Caco-2 (cell line): ENCODE results near the gene PTH1R. TPM values are rescaled to one million over a fixed set of nuclear protein-coding genes. Genes with fewer than 3 reads are reported as not detected.

Experiments
- Bru-seq: library from RNA; stranded (reverse); fragments of 400-500 nt; gene quantifications from one replicate; lab custom pipeline; 2021; lab: Mats Ljungman, UMichigan
- BruChase-seq, 2 experiments: library from RNA; stranded (reverse); fragments of 400-500 nt; gene quantifications; one replicate each; lab custom pipeline; 2021; lab: Mats Ljungman, UMichigan
- BruUV-seq: library from RNA; stranded (reverse); fragments of 400-500 nt; replicated peaks from 2 replicates; lab custom pipeline; 2021; lab: Mats Ljungman, UMichigan
- CTCF ChIA-PET: fragments of 300-600 bp; sonication (Branson Sonifier 250); formaldehyde crosslinking; loops from one replicate; lab custom pipeline; 2022; ENCODE audit warnings: antibody characterized with exemption; lab: Charles Lee
- POLR2A ChIA-PET: fragments of 300-600 bp; sonication (Branson Sonifier 250); formaldehyde crosslinking; loops from one replicate; lab custom pipeline; 2022; ENCODE audit warnings: antibody characterized with exemption; lab: Charles Lee
- DNase-seq, 2 experiments: peaks; one replicate each; pipeline versions ENCODE4 v3.0.0 to v3.0.0-alpha.2; 2020 to 2022
- H3K27me3 ChIP-seq: replicated peaks from 2 replicates; pipeline ENCODE4 v1.6.0; 2011; ENCODE audit warnings: low read length; ENCODE audit not compliant: control insufficient read depth, insufficient read depth
- H3K36me3 ChIP-seq: 2 replicates; pipeline ENCODE4 v1.5.1; 2011; ENCODE audit warnings: low read length; ENCODE audit not compliant: control insufficient read depth, insufficient read depth
- H3K4me1 ChIP-seq: fragments of 250-450 bp; sonication (Bioruptor Pico); 2 replicates; pipeline ENCODE4 v1.5.1; 2020; ENCODE audit warnings: mild to moderate bottlenecking
- H3K4me3 ChIP-seq: 2 replicates; pipeline ENCODE4 v1.5.1; 2011; ENCODE audit warnings: low read depth, mild to moderate bottlenecking, control low read depth, low read length
- H3K9me3 ChIP-seq: fragments of 250-450 bp; sonication (Bioruptor Pico); 2 replicates; pipeline ENCODE4 v1.5.1; 2020; ENCODE audit warnings: mild to moderate bottlenecking, moderate library complexity
- H3K27ac Mint-ChIP-seq: one replicate; pipeline ENCODE4 v1.8.0; 2022; ENCODE audit warnings: mixed read lengths; ENCODE audit not compliant: unreplicated experiment
- H3K27me3 Mint-ChIP-seq: one replicate; pipeline ENCODE4 v1.8.0; 2022; ENCODE audit warnings: mixed read lengths; ENCODE audit not compliant: insufficient read depth, unreplicated experiment
- H3K36me3 Mint-ChIP-seq: one replicate; pipeline ENCODE4 v1.8.0; 2022; ENCODE audit warnings: mild to moderate bottlenecking, mixed read lengths; ENCODE audit not compliant: insufficient read depth, unreplicated experiment
- H3K4me1 Mint-ChIP-seq: one replicate; pipeline ENCODE4 v1.8.0; 2022; ENCODE audit warnings: low read depth, mixed read lengths; ENCODE audit not compliant: unreplicated experiment
- H3K4me3 Mint-ChIP-seq: one replicate; pipeline ENCODE4 v1.8.0; 2022; ENCODE audit warnings: mild to moderate bottlenecking, moderate library complexity, mixed read lengths; ENCODE audit not compliant: unreplicated experiment
- H3K9me3 Mint-ChIP-seq: one replicate; pipeline ENCODE4 v1.8.0; 2022; ENCODE audit warnings: mixed read lengths; ENCODE audit not compliant: unreplicated experiment
- intact Hi-C: fragments of 100-400 bp; cut with micrococcal nuclease; formaldehyde crosslinking; loops from one replicate; pipeline ENCODE4 v1.10.0; 2022; ENCODE audit not compliant: unreplicated experiment
- long read RNA-seq: library from polyadenylated mRNA; stranded (forward); transcript quantifications from one replicate; pipeline ENCODE4 v2.0.0, GENCODE V29; 2022
- total RNA-seq: library from RNA; stranded (reverse); gene quantifications from 2 replicates; pipeline ENCODE4 v1.2.3, GENCODE V29; 2022
- TF ChIP-seq, protein P1 (sequence below), 2 experiments: fragments of 200-600 bp in 1 of 2; IDR thresholded peaks; 1 replicate in 1 of 2; 2 replicates in 1 of 2; pipeline versions ENCODE4 v1.5.1 to v1.8.0; 2011 to 2022; ENCODE audit warnings: antibody characterized with exemption in 1 of 2, control low read depth in 1 of 2, inconsistent platforms in 1 of 2, low read depth in 1 of 2, low read length in 1 of 2, mild to moderate bottlenecking in 1 of 2, moderate library complexity in 1 of 2; ENCODE audit not compliant: insufficient read depth in 1 of 2, severe bottlenecking in 1 of 2, unreplicated experiment in 1 of 2

The PTH1R gene
- total RNA-seq (5.1 and 6.8 TPM in 2 replicates), Bru-seq, nascent RNA (percentile 40 among the genes with signal in this experiment), BruChase-seq, experiment 1, labeled RNA remaining after a 2-hour chase (percentile 44 among the genes with signal in this experiment), BruChase-seq, experiment 2, labeled RNA remaining after a 6-hour chase (percentile 44 among the genes with signal in this experiment)
- long read RNA-seq, partial matches to known transcripts: 0 of 9 reads
- long read RNA-seq, other reads (novel, unspliced or antisense): 6 of 9 reads

DNA sequence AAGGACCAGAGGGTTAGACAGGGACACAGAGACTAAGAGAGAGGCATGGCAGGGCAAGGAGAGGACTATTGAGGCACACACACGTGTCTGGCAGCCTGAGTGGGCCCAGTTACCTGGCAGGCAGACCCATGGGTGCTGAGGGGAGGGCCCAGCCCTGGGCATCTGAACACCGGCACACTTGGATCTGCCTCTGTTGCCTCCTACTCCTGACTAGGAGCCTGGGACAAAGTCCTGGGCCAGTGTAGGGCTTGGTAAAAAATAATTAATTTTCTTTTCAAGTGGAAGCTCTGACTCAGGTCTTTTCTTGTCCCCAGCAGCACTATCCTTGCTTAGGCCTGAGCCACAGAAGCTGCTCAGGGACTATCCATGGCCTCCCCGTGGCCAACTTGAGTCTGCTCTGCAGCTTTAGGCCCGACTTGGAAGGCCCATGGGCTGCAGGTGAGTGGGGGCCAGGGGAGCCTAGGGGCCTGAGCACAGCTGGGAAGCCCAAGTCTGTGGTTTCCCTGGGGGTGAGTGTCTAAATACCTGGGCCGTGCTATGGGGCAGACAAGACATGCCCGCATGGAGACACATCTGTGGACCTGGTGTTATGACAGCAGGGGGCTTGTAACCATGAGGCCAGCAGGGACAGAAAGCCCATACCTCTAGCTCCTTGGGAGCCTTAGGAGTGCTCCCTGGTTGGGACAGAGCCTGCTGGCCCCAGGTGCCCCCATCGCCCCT is at the start of gene PTH1R:
Gene PTH1R (plus strand): TSS at position 316 of the 720 bp plus-strand sequence. CDS start 5,839 bp downstream, outside the sequence.
- peaks cover 52% of the 10 kb centered on the region for H3K4me1 ChIP-seq

DNA sequence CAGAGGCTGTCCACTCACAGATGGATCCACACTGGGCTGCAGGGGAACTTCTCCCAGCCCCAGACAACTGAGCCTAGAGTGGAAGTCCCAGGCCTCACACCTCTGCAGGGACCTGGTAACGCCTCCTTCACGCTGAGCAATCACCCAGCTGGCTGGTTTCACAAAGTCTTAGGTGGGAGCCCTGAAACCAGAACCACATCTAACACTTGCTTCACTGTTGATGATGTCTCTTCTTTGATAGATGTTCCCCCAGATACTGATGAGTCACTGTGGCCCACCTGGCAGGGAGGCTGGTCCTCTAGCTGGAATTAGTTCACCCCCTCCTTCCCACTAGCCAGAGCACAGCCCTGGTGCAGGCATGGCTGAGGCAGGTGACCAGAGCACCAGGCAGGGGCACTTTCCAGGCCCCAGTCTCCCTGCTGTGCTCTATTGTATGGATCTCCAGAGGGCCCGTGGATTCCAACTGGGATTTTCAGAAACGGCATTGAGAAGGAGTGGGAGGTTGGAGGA is 47.8 kb upstream of the PTH1R start:
- TF ChIP-seq, protein P1, sequence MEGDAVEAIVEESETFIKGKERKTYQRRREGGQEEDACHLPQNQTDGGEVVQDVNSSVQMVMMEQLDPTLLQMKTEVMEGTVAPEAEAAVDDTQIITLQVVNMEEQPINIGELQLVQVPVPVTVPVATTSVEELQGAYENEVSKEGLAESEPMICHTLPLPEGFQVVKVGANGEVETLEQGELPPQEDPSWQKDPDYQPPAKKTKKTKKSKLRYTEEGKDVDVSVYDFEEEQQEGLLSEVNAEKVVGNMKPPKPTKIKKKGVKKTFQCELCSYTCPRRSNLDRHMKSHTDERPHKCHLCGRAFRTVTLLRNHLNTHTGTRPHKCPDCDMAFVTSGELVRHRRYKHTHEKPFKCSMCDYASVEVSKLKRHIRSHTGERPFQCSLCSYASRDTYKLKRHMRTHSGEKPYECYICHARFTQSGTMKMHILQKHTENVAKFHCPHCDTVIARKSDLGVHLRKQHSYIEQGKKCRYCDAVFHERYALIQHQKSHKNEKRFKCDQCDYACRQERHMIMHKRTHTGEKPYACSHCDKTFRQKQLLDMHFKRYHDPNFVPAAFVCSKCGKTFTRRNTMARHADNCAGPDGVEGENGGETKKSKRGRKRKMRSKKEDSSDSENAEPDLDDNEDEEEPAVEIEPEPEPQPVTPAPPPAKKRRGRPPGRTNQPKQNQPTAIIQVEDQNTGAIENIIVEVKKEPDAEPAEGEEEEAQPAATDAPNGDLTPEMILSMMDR (IDR thresholded peaks at IDR 0.05; ENCODE audit: insufficient read depth in 1 of 2, low read depth in 1 of 2, low read length in 1 of 2, severe bottlenecking in 1 of 2, unreplicated experiment in 1 of 2): no peak
- CTCF ChIA-PET: no interaction called here

More for the DNA sequence above, at the start of gene PTH1R:
- no TSS peak for BruUV-seq
- Mint-ChIP-seq H3K27me3 (peaks cover 3% of the 10 kb centered on the region), H3K4me1 (peaks cover 10% of the 10 kb centered on the region), H3K4me3 (no peak within 1 kb of the TSS), H3K9me3 (no peaks in the 10 kb centered on the region), H3K27ac (peak within 1 kb of the TSS; percentile 60), H3K36me3 (peaks cover 6% of the 10 kb centered on the region)
- Histone ChIP-seq H3K27me3 (no peaks in the 10 kb centered on the region), H3K9me3 (no peaks in the 10 kb centered on the region), H3K4me3 (no peak within 1 kb of the TSS), H3K36me3 (no peaks in the 10 kb centered on the region)
- CTCF ChIA-PET: interaction anchor here (0.5 kb wide), 1 partner anchor 22 kb away, joined by 3 read pairs; no protein-coding TSS in a partner anchor
- TF ChIP-seq, protein P1 (IDR thresholded peaks at IDR 0.05; ENCODE audit: insufficient read depth in 1 of 2, low read depth in 1 of 2, low read length in 1 of 2, severe bottlenecking in 1 of 2, unreplicated experiment in 1 of 2): no peak
- DNase-seq: no peak
- intact Hi-C loops: loop anchor here (2.0 kb wide), 2 partner anchors 13 to 15 kb away; no protein-coding TSS in a partner anchor
- POLR2A ChIA-PET: no interaction called here

DNA sequence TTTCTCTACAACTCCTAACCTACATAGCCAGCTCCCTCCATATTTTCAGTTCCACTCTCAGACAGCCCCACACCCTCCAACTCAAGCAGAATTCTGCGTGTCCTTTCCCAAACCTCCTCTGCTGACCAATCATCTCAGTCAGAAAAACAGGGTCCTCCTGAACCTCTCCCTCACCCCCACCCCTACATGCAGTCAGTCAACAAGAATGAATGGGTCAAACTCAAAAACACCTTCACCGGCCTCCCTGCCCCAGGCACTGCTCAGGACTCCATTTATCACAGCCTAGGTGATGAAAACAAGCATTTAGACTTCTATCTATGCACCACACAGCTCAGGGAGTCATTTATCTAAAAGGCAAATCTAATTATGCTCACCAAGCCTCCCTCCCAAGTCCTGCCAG is 46.7 kb upstream of the PTH1R start:
- no peaks in the 10 kb centered on the region for H3K27me3 Mint-ChIP-seq

More for the DNA sequence above, 47.8 kb upstream of the PTH1R start:
- POLR2A ChIA-PET: no interaction called here
- H3K27me3 Mint-ChIP-seq: no peaks in the 10 kb centered on the region
- H3K36me3 ChIP-seq: no peaks in the 10 kb centered on the region
- intact Hi-C loops: no loop called here
- no peak for DNase-seq
- peaks cover 12% of the 10 kb centered on the region for H3K9me3 Mint-ChIP-seq
- BruUV-seq: no TSS peak
- H3K4me3 Mint-ChIP-seq: no peak overlapping the region
- H3K27ac Mint-ChIP-seq: no peak overlapping the region
- no peaks in the 10 kb centered on the region for H3K9me3 ChIP-seq
- H3K4me1 Mint-ChIP-seq: peaks cover 2% of the 10 kb centered on the region
- H3K27me3 ChIP-seq: no peaks in the 10 kb centered on the region
- H3K4me3 ChIP-seq: no peak overlapping the region
- H3K36me3 Mint-ChIP-seq: no peaks in the 10 kb centered on the region
- H3K4me1 ChIP-seq: peaks cover 6% of the 10 kb centered on the region; the same call in 1 of the 2 replicates

More for the DNA sequence above, 46.7 kb upstream of the PTH1R start:
- POLR2A ChIA-PET: no interaction called here
- peaks cover 11% of the 10 kb centered on the region for H3K4me1 ChIP-seq
- no peaks in the 10 kb centered on the region for H3K36me3 ChIP-seq
- BruUV-seq: no TSS peak
- H3K4me3 Mint-ChIP-seq: no peak overlapping the region
- H3K27ac Mint-ChIP-seq: no peak overlapping the region
- H3K9me3 ChIP-seq: no peaks in the 10 kb centered on the region
- TF ChIP-seq, protein P1 (IDR thresholded peaks at IDR 0.05; ENCODE audit: insufficient read depth in 1 of 2, low read depth in 1 of 2, low read length in 1 of 2, severe bottlenecking in 1 of 2, unreplicated experiment in 1 of 2): no peak
- CTCF ChIA-PET: no interaction called here
- peaks cover 17% of the 10 kb centered on the region for H3K9me3 Mint-ChIP-seq
- intact Hi-C loops: no loop called here
- peaks cover 8% of the 10 kb centered on the region for H3K4me1 Mint-ChIP-seq
- DNase-seq: no peak
- no peak overlapping the region for H3K4me3 ChIP-seq
- no peaks in the 10 kb centered on the region for H3K36me3 Mint-ChIP-seq
- H3K27me3 ChIP-seq: no peaks in the 10 kb centered on the region
